NB4 (cell line): ENCODE measurements around the gene TMEM200C.

Experiments
- DNase-seq: peaks from one replicate; pipeline ENCODE4 v3.0.0; 2010; ENCODE audit warnings: low read depth
- H3K4me3 ChIP-seq: one replicate; pipeline ENCODE4 v1.5.1; 2011; ENCODE audit warnings: mild to moderate bottlenecking, low read depth, low read length, moderate library complexity
- MYC ChIP-seq: IDR thresholded peaks from 2 replicates; pipeline ENCODE4 v1.6.1; 2011; ENCODE audit warnings: low read depth, low read length
- POLR2A ChIP-seq: IDR thresholded peaks from 2 replicates; pipeline ENCODE4 v1.6.1; 2011; ENCODE audit warnings: mild to moderate bottlenecking; ENCODE audit not compliant: insufficient read length; ENCODE audit errors: extremely low read depth
- TF ChIP-seq, protein P1 (sequence below): IDR thresholded peaks from 2 replicates; pipeline ENCODE4 v1.6.1; 2011; ENCODE audit warnings: low read depth, low read length
- TF ChIP-seq, protein P2 (sequence below): IDR thresholded peaks from one replicate; pipeline ENCODE4 v1.5.1; 2012; ENCODE audit warnings: low read depth, low read length

TMEM200C gene

DNA sequence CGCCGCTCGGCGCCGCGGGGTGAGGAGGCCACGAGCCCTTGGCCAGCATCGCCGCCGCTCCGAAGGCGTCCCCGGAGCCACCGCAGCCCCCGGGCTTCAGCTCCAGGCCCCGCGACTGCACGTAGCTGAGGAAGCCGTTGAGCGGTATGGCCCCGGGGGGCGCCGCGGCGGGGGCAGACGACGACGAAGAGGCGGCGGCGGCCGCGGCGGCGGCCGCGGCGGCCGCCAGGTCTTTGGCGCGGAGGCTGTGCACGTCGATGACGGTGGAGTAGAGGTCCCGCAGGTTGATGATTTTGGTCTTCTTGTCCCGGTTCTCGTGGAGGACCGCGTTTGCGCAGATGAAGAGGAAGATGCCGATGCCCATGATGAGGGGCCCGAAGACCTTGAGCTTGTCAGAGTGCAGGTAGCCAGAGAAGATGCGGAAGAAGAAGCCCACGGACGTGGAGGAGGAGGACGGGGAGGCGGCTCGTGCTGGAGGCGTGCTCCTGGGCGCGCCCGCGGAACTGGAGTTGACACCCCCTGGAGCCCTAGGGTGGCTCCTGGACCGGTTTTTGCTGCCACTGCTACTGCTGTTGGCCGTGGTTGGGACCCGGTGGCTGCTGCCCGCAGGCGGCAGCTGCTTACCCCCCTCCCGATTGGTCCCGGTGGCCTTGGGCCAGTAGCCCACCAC is 4.0 kb downstream of the TMEM200C start:
- DNase-seq, result no peak
- H3K4me3 ChIP-seq, result no peak overlapping the region
- TF ChIP-seq, protein P1, sequence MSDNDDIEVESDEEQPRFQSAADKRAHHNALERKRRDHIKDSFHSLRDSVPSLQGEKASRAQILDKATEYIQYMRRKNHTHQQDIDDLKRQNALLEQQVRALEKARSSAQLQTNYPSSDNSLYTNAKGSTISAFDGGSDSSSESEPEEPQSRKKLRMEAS, result no peak
- TF ChIP-seq, protein P2, sequence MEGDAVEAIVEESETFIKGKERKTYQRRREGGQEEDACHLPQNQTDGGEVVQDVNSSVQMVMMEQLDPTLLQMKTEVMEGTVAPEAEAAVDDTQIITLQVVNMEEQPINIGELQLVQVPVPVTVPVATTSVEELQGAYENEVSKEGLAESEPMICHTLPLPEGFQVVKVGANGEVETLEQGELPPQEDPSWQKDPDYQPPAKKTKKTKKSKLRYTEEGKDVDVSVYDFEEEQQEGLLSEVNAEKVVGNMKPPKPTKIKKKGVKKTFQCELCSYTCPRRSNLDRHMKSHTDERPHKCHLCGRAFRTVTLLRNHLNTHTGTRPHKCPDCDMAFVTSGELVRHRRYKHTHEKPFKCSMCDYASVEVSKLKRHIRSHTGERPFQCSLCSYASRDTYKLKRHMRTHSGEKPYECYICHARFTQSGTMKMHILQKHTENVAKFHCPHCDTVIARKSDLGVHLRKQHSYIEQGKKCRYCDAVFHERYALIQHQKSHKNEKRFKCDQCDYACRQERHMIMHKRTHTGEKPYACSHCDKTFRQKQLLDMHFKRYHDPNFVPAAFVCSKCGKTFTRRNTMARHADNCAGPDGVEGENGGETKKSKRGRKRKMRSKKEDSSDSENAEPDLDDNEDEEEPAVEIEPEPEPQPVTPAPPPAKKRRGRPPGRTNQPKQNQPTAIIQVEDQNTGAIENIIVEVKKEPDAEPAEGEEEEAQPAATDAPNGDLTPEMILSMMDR, result no peak
- TF ChIP-seq MYC, result no peak

DNA sequence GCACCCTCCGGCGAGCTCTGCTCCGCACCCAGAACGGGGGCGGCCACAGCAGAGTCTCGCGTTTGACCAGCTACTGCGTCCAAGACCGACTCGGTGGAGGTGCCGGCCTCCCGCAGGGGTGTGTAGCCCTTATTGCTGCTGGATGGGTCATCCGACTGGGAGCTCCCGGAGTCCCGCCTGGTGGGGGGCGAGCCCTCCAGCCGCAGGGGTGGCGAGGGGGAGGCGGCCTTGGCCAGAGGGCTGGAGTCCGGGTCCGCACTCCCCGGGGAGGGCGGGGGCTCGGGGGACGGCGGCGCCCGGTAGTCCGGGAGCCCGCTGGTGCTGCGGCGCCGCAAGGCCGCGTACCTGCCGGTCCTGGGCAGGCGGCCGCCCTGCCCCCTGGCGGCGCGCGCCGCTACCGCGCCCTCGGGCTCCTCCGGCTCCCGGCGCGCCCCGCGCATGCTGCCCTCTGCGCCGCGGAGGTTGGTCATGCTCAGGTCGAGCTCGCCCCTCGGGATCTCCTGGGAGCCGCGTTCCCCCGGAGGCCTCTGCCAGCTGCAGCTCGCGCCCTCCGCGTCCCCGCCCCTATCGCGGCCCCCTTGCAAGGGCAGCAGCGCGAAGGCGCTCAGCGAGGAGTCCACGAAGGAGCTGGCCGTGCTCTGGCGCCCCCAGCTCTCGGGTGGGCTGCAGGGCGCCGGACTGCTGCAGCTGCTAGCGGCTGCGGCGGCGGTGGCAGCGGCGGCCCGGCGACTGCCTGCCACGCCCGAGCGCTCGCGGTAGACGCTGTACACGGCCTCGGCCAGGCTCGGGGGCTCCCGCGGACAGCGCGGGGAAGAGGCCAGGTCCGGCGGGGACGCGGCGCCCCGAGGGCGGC is 4.8 kb downstream of the TMEM200C start:
- no peak for DNase-seq
- no peak for TF ChIP-seq POLR2A
- TF ChIP-seq, protein P1, result no peak
- no peak for TF ChIP-seq MYC
- TF ChIP-seq, protein P2, result no peak
- no peak overlapping the region for H3K4me3 ChIP-seq

DNA sequence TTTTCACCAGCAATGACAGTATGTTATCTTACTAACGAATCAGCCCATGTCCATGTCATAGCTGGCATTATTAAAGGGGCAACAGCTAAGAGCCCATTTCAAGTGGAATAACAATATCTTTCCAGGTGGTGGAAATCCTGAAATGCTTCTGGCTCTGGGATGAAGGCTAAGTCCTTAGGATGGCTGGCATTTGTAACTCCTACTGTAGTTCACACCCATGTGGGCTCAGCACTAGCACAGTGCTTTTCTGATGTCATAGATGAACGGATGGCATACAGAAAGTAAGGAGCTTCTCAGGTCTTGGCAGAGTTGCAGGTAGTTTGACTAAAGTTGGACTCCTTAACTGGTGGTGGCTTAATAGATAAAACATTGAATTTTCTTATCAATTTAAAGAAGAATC is 10.0 kb downstream of the TMEM200C start:
- TF ChIP-seq POLR2A (no peak), MYC (no peak)
- TF ChIP-seq, protein P2, result no peak
- TF ChIP-seq, protein P1, result no peak
- H3K4me3 ChIP-seq, result no peak overlapping the region
- DNase-seq, result no peak

DNA sequence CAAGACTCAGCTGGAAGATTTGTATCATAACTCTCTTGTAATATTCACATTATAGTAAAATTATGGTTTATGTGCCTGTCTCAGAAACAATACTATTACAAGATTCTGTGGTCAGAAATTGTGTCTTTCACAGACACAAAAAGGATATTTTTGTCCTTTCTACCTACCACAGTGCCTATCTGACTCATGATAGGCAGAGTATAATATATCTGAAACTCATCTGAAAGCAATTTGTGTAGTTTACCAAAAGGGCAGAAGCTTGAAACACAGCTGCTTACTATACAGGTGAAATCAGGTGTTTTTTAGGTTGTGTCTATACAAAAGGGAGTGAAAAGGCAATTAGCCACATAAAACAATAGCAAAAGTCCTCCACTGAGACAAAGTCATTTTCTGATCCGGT is 10.9 kb downstream of the TMEM200C start:
- TF ChIP-seq, protein P2, result no peak
- TF ChIP-seq, protein P1, result no peak
- no peak for TF ChIP-seq MYC
- no peak for TF ChIP-seq POLR2A
- H3K4me3 ChIP-seq, result no peak overlapping the region
- no peak for DNase-seq

DNA sequence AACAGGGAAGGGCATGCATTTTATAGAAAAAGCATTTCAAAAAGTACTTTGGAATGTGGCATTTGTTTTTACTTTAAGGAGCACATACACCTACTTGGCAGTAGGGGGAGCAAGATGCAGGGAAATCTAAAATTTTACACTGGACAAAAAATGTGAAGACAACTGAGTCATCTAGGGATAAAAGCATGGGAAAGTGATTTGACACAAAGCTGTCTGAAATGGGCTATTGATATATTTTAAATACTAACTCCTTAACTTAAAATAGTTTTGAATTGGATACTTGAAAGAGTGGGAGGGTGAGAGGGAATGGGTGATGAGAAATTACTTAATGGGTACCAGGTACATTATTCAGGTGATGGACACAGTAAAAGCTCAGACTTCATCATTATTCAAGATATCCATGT is 15.8 kb downstream of the TMEM200C start:
- TF ChIP-seq, protein P2, result peak; percentile 59
- no peak for TF ChIP-seq POLR2A
- DNase-seq, result peak; percentile 18

More for the DNA sequence above, 15.8 kb downstream of the TMEM200C start:
- H3K4me3 ChIP-seq, result no peak overlapping the region
